NCI-H510A treated with DMSO at 0.1 percent for 48 hours (cell line): Measurements from ENCODE around the gene ZNF81.
"Not testable (repeated sequence)": the region's sequence is repeated elsewhere in the genome, so short reads cannot be mapped to it uniquely, and the experiment has no call there.

Source experiments
- DNase-seq: peaks from one replicate; lab custom pipeline; 2025; lab: John Stamatoyannopoulos, UW

The ZNF81 gene

GRCh38 chrX:47844117-47844516 lies 7.4 kb downstream of the ZNF81 start:
- no peak for DNase-seq

GRCh38 chrX:47846040-47846439 lies 9.3 kb downstream of the ZNF81 start:
- DNase-seq = no peak

- no peak for DNase-seq
These were observed 13.1 kb downstream of the ZNF81 start for GRCh38 chrX:47849778-47850177.

GRCh38 chrX:47850389-47850788 lies 13.7 kb downstream of the ZNF81 start:
- DNase-seq = not testable (repeated sequence)

GRCh38 chrX:47850901-47851300 lies 14.2 kb downstream of the ZNF81 start:
- no peak for DNase-seq

GRCh38 chrX:47854474-47854873 lies 17.8 kb downstream of the ZNF81 start:
- DNase-seq = no peak

- no peak for DNase-seq
These were observed 23.0 kb downstream of the ZNF81 start for GRCh38 chrX:47859686-47860085.

GRCh38 chrX:47862680-47863079 lies 26.0 kb downstream of the ZNF81 start:
- DNase-seq = no peak

- no peak for DNase-seq
These were observed 26.5 kb downstream of the ZNF81 start for GRCh38 chrX:47863187-47863586.

GRCh38 chrX:47864300-47864699 lies 27.6 kb downstream of the ZNF81 start:
- DNase-seq = no peak

- no peak for DNase-seq
These were observed 28.1 kb downstream of the ZNF81 start for GRCh38 chrX:47864785-47865184.

GRCh38 chrX:47873123-47873522 lies 36.4 kb downstream of the ZNF81 start:
- DNase-seq = no peak

- no peak for DNase-seq
These were observed 40.6 kb downstream of the ZNF81 start for GRCh38 chrX:47877327-47877726.

- DNase-seq = no peak
These were observed 41.5 kb downstream of the ZNF81 start for GRCh38 chrX:47878198-47878597.

- no peak for DNase-seq
These were observed 42.8 kb downstream of the ZNF81 start for GRCh38 chrX:47879463-47879862.

GRCh38 chrX:47880927-47881326 lies 44.2 kb downstream of the ZNF81 start:
- no peak for DNase-seq

- DNase-seq = no peak
These were observed 48.8 kb downstream of the ZNF81 start for GRCh38 chrX:47885501-47885900.

- no peak for DNase-seq
These were observed 61.3 kb downstream of the ZNF81 start for GRCh38 chrX:47898024-47898423.

GRCh38 chrX:47900833-47901232 lies 64.1 kb downstream of the ZNF81 start:
- no peak for DNase-seq

GRCh38 chrX:47902161-47902560 lies 65.5 kb downstream of the ZNF81 start:
- no peak for DNase-seq

GRCh38 chrX:47915886-47916493 lies 79.3 kb downstream of the ZNF81 start:
- no peak for DNase-seq

GRCh38 chrX:47918274-47918673 lies 81.6 kb downstream of the ZNF81 start:
- DNase-seq = no peak

- no peak for DNase-seq
These were observed 90.5 kb downstream of the ZNF81 start for GRCh38 chrX:47927212-47927611.

- DNase-seq = not testable (repeated sequence)
These were observed 95.3 kb downstream of the ZNF81 start for GRCh38 chrX:47931970-47932369.

GRCh38 chrX:47933946-47934345 lies 97.2 kb downstream of the ZNF81 start:
- no peak for DNase-seq
